GM18907 (cell line): Measurements from ENCODE around the gene SPOUT1.
"Not testable (repeated sequence)": the region's sequence is repeated elsewhere in the genome, so short reads cannot be mapped to it uniquely, and the experiment has no call there.

Experiments
- ATAC-seq: cut with Tn5 transposase; IDR thresholded peaks from one replicate; pipeline ENCODE4 v1.9.1; 2021; ENCODE audit warnings: mild to moderate bottlenecking, moderate library complexity; ENCODE audit not compliant: unreplicated experiment

Gene SPOUT1

GRCh38 chr9:128780093-128780492 is 49.5 kb downstream of the SPOUT1 start:
- not testable (repeated sequence) for ATAC-seq

- no peak for ATAC-seq
Observed at GRCh38 chr9:128774804-128775203, 54.8 kb downstream of the SPOUT1 start.

- ATAC-seq, result no peak
Observed at GRCh38 chr9:128773049-128773448, 56.5 kb downstream of the SPOUT1 start.

- peak; percentile 91 for ATAC-seq
Observed at GRCh38 chr9:128771745-128772519, 57.7 kb downstream of the SPOUT1 start, which contains the start of gene ZER1. ZER1 (minus strand) TSS chr9:128771927; CDS start chr9:128755565, 16,362 bp downstream.

GRCh38 chr9:128771094-128771721 is 58.4 kb downstream of the SPOUT1 start:
- ATAC-seq, result peak; percentile 30

DNA sequence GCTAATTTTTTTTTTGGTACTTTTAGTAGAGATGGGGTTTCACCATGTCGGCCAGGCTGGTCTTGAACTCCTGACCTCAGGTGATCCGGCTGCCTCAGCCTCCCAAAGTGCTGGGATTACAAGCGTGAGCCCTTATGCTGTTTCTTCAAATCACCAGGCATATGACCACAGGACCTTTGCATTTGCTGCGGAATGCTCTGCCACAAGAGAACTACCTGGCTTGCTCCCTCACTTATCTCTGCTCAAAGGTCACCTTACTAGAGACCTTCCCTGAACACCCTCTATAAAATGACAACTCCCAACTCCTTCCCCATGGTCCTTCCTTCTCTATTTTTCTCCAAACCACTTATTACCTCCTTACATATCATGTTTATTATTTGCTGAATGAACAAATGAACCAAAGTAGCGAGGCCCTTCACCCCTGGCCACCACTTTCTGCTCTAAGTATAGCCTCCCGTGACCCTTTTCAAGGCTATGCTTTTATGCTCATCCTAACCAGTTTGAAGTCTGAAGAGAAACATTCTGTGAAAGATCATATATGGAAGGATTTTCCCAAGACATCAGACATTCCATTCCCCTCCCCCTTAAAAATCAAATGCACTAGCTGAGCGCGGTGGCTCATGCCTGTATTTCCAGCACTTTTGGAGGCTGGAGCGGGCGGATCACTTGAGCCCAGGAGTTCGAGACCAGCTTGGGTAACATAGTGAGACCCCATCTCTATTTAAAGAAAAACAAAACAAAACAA is 59.1 kb downstream of the SPOUT1 start:
- no peak for ATAC-seq
